Cortex of kidney (tissue), 1 donor: Measurements from ENCODE around the gene RANGAP1.

Experiments used
- DNase-seq: peaks from one replicate; lab custom pipeline; 2025; lab: John Stamatoyannopoulos, UW

The RANGAP1 gene

GRCh38 chr22:41197038-41197972 is 88.7 kb downstream of the RANGAP1 start:
- DNase-seq, result peak; percentile 38
